NT2/D1 (cell line): ENCODE data around the gene SNCG.

ENCODE experiments used
- YY1 ChIP-seq: IDR thresholded peaks from 2 replicates; pipeline ENCODE4 v1.6.1; 2011; ENCODE audit not compliant: insufficient read length, insufficient read depth
- ZNF274 ChIP-seq: IDR thresholded peaks from 2 replicates; pipeline ENCODE4 v1.6.1; 2011; ENCODE audit warnings: mild to moderate bottlenecking, low read depth, low read length

- TF ChIP-seq YY1 (no peak), ZNF274 (no peak)
Measured at GRCh38 chr10:86941991-86942421, 16.4 kb upstream of the SNCG start.
